ENCODE results near the gene TINCR.
A peak's percentile ranks its signal among the peaks of the same experiment; 100 is the strongest.

DNA sequence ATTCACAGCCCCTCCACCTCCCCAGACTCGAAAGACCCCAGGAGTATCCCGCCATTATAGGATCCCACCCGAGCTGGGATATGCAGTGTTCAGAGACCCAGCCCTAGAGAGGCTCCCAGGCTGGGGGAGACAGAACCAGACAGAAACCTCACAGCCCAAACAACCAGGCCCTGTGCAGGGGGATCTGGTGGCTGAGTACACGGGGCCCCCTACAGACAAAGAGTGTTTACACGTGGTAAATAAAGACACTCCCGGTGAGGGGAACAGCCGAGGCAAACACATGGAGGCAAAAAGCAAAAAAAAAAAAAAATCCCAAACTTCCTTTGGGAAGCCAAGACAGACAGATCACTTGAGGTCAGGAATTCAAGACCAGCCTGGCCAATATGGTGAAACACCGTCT, 25.1 kb downstream of the TINCR start:
- TF ChIP-seq, protein P1, sequence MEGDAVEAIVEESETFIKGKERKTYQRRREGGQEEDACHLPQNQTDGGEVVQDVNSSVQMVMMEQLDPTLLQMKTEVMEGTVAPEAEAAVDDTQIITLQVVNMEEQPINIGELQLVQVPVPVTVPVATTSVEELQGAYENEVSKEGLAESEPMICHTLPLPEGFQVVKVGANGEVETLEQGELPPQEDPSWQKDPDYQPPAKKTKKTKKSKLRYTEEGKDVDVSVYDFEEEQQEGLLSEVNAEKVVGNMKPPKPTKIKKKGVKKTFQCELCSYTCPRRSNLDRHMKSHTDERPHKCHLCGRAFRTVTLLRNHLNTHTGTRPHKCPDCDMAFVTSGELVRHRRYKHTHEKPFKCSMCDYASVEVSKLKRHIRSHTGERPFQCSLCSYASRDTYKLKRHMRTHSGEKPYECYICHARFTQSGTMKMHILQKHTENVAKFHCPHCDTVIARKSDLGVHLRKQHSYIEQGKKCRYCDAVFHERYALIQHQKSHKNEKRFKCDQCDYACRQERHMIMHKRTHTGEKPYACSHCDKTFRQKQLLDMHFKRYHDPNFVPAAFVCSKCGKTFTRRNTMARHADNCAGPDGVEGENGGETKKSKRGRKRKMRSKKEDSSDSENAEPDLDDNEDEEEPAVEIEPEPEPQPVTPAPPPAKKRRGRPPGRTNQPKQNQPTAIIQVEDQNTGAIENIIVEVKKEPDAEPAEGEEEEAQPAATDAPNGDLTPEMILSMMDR (conservative IDR thresholded peaks at IDR 0.05 in 1 of 2, IDR thresholded peaks at IDR 0.05 in 1 of 2; ENCODE audit: extremely low read depth in 1 of 2, insufficient read depth in 1 of 2, low read depth in 1 of 2, low read length in 2 of 2), result peak in 1 of 2 donors; percentile 33
- TF ChIP-seq EZH2 (IDR thresholded peaks at IDR 0.05; ENCODE audit: borderline replicate concordance, low read length), result no peak
